ENCODE results near the gene NHS.

The NHS gene

DNA sequence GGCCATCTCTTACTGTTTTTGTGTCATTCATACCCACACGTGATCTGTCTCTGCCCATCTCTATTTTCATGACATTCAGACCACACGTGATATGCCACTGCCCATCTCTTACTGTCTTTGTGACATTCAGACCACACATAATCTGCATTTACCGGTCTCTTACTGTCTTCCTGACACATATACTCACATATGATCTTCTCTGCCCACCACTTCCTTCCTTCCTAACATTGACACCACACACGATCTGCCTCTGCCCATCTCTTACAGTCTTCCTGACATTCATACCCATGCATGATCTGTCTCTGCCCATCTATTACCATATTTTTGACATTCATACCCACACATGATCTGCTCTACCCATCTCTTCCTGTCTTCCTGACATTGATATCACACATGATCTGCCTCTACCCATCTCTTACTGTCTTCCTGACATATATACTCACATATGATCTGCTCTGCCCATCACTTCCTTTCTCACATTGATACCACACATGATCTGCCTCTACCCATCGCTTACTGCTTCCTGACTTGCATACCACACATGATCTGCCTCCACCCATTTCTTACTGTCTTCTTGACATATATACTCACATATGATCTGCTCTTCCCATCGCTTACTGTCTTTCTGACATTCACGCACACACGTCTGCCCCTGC is 398.3 kb downstream of the NHS start:
- in situ Hi-C loops (cut with MboI; ENCODE audit: low sequenced_read_pairs, unreplicated experiment) = no loop called here

DNA sequence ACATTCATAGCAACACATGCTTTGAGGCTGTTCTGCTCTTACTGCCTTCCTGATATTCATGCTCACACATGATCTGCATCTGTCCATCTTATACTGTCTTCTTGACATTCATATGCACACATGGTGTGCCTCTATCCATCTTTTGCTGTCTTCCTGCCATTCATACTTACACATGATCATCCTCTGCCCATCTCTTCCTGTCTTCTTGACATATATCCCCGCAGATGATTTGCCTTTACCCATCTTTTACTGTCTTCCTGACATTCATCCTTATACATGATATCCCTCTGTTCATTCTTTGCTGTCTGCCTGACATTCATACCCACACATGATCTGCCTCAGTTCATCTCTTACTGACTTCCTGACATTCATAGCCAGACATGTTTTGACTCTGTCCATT is 399.1 kb downstream of the NHS start:
- in situ Hi-C loops (cut with MboI; ENCODE audit: low sequenced_read_pairs, unreplicated experiment) = no loop called here
- TF ChIP-seq, protein P1, sequence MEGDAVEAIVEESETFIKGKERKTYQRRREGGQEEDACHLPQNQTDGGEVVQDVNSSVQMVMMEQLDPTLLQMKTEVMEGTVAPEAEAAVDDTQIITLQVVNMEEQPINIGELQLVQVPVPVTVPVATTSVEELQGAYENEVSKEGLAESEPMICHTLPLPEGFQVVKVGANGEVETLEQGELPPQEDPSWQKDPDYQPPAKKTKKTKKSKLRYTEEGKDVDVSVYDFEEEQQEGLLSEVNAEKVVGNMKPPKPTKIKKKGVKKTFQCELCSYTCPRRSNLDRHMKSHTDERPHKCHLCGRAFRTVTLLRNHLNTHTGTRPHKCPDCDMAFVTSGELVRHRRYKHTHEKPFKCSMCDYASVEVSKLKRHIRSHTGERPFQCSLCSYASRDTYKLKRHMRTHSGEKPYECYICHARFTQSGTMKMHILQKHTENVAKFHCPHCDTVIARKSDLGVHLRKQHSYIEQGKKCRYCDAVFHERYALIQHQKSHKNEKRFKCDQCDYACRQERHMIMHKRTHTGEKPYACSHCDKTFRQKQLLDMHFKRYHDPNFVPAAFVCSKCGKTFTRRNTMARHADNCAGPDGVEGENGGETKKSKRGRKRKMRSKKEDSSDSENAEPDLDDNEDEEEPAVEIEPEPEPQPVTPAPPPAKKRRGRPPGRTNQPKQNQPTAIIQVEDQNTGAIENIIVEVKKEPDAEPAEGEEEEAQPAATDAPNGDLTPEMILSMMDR (IDR thresholded peaks at IDR 0.05; ENCODE audit: borderline replicate concordance, control extremely low read depth, extremely low read depth, insufficient read depth, missing control alignments) = no peak
- no peak for DNase-seq (ENCODE audit: low spot score)

More for the DNA sequence above, 398.3 kb downstream of the NHS start:
- TF ChIP-seq, protein P1 (IDR thresholded peaks at IDR 0.05; ENCODE audit: borderline replicate concordance, control extremely low read depth, extremely low read depth, insufficient read depth, missing control alignments) = no peak
- DNase-seq (ENCODE audit: low spot score) = no peak

DNA sequence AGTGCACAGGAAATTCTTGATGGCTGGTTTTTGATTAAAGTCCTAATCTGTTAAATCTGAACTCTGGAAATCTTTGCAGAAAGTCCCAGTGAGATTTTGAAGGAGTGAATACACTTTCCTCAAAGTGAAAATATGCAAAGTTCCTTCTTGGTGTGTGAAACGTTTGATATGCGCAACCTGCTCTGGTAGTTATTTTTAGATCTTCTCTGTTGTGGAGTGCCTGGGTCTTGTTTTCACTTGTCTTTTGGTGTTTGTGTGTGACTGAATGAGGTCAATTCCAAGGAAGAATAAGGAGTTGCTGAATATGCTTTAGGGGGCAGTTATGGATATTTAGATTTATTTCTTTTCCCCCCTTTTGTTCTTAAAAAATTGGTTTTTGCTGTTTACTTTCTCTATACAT is 404.0 kb downstream of the NHS start:
- TF ChIP-seq, protein P1 (IDR thresholded peaks at IDR 0.05; ENCODE audit: borderline replicate concordance, control extremely low read depth, extremely low read depth, insufficient read depth, missing control alignments) = no peak
- DNase-seq (ENCODE audit: low spot score) = no peak
- in situ Hi-C loops (cut with MboI; ENCODE audit: low sequenced_read_pairs, unreplicated experiment) = no loop called here

DNA sequence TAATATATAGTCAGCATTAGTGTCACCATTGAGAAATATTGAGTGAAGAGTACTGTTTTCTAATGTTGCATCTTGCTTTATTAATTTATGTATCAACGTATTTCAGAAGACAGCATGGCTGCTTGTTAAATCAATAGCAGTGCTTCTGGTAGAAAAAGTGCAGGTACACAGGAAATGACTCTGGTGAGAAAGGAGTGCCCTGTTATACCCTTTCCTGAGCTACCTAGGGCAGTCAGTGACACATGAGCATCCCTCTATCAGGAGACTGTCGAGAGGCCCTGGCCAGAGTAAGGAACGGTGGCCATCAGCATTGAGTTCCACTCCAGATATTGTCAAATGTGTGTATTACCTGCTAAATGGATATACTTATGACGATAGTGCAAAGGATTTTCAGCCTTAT is 404.4 kb downstream of the NHS start:
- TF ChIP-seq, protein P1 (IDR thresholded peaks at IDR 0.05; ENCODE audit: borderline replicate concordance, control extremely low read depth, extremely low read depth, insufficient read depth, missing control alignments) = no peak
- in situ Hi-C loops (cut with MboI; ENCODE audit: low sequenced_read_pairs, unreplicated experiment) = no loop called here
- DNase-seq (ENCODE audit: low spot score) = no peak

Data from GM13976 (cell line).